HG02943 (cell line): Measurements from ENCODE around the gene NRXN3.
"Not testable (repeated sequence)": the region's sequence is repeated elsewhere in the genome, so short reads cannot be mapped to it uniquely, and the experiment has no call there.

Experiments used
- ATAC-seq: cut with Tn5 transposase; IDR thresholded peaks from one replicate; pipeline ENCODE4 v1.9.1; 2021; ENCODE audit warnings: mild to moderate bottlenecking, low read depth, moderate library complexity; ENCODE audit not compliant: unreplicated experiment

NRXN3 gene

GRCh38 chr14:79084861-79085260, 914.7 kb downstream of the NRXN3 start:
- no peak for ATAC-seq

GRCh38 chr14:79089576-79089975, 919.4 kb downstream of the NRXN3 start:
- ATAC-seq = no peak

- ATAC-seq = no peak
Observed at GRCh38 chr14:79090641-79091180, 920.5 kb downstream of the NRXN3 start.

- ATAC-seq = no peak
Observed at GRCh38 chr14:79091381-79091963, 921.3 kb downstream of the NRXN3 start.

GRCh38 chr14:79093531-79093930, 923.4 kb downstream of the NRXN3 start:
- ATAC-seq = no peak

GRCh38 chr14:79094951-79095350, 924.8 kb downstream of the NRXN3 start:
- no peak for ATAC-seq

GRCh38 chr14:79096811-79097210, 926.6 kb downstream of the NRXN3 start:
- ATAC-seq = no peak

- no peak for ATAC-seq
Observed at GRCh38 chr14:79098324-79098723, 928.2 kb downstream of the NRXN3 start.

GRCh38 chr14:79100578-79100977, 930.4 kb downstream of the NRXN3 start:
- ATAC-seq = no peak

GRCh38 chr14:79101388-79101787, 931.2 kb downstream of the NRXN3 start:
- ATAC-seq = no peak

- no peak for ATAC-seq
Observed at GRCh38 chr14:79103764-79104163, 933.6 kb downstream of the NRXN3 start.

GRCh38 chr14:79110564-79110963, 940.4 kb downstream of the NRXN3 start:
- ATAC-seq = not testable (repeated sequence)

- no peak for ATAC-seq
Observed at GRCh38 chr14:79111987-79112501, 941.9 kb downstream of the NRXN3 start.

GRCh38 chr14:79117561-79117960, 947.4 kb downstream of the NRXN3 start:
- no peak for ATAC-seq

GRCh38 chr14:79118291-79118690, 948.1 kb downstream of the NRXN3 start:
- no peak for ATAC-seq

GRCh38 chr14:79134361-79134760, 964.2 kb downstream of the NRXN3 start:
- ATAC-seq = no peak

GRCh38 chr14:79136071-79137044, 966.2 kb downstream of the NRXN3 start:
- no peak for ATAC-seq

GRCh38 chr14:79137045-79137430, 966.9 kb downstream of the NRXN3 start:
- ATAC-seq = no peak

GRCh38 chr14:79137836-79138235, 967.7 kb downstream of the NRXN3 start:
- no peak for ATAC-seq

GRCh38 chr14:79144896-79145295, 974.7 kb downstream of the NRXN3 start:
- ATAC-seq = no peak

GRCh38 chr14:79150226-79150625, 980.1 kb downstream of the NRXN3 start:
- no peak for ATAC-seq
